HG03439 (cell line): ENCODE results near the gene TMC5.
"Not testable (repeated sequence)": the region's sequence is repeated elsewhere in the genome, so short reads cannot be mapped to it uniquely, and the experiment has no call there.

Experiments
- ATAC-seq: cut with Tn5 transposase; IDR thresholded peaks from one replicate; pipeline ENCODE4 v1.9.1; 2021; ENCODE audit warnings: mild to moderate bottlenecking, moderate library complexity; ENCODE audit not compliant: unreplicated experiment

Gene TMC5

GRCh38 chr16:19540241-19540970 is 122.7 kb downstream of the TMC5 start:
- ATAC-seq, result no peak

GRCh38 chr16:19542138-19542821 is 124.6 kb downstream of the TMC5 start:
- no peak for ATAC-seq

- ATAC-seq, result not testable (repeated sequence)
These were observed 125.8 kb downstream of the TMC5 start for GRCh38 chr16:19543278-19543996.

GRCh38 chr16:19548144-19548543 is 130.5 kb downstream of the TMC5 start:
- no peak for ATAC-seq
